Measurements from ENCODE around the gene PPP2R5C. TPM values are rescaled to one million over a fixed set of nuclear protein-coding genes. Genes with fewer than 3 reads are reported as not detected.

Gene PPP2R5C
- total RNA-seq, 1 experiment from 2014 or later, result 93.0 TPM

- no peaks in the 10 kb centered on the region for H3K9me3 ChIP-seq (ENCODE audit: control insufficient read depth, low read depth, low read length)
- H2AFZ ChIP-seq (ENCODE audit: low read length), result no peak overlapping the region
- no peaks in the 10 kb centered on the region for H4K20me1 ChIP-seq (ENCODE audit: control insufficient read depth, insufficient read depth, insufficient read length)
- TF ChIP-seq CTCF (conservative IDR thresholded peaks at IDR 0.05), result no peak
- no CpG with 5 or more reads among the region's 8 CpGs for WGBS (ENCODE audit: extremely low coverage, insufficient read length, low lambda C conversion rate)
- H3K18ac ChIP-seq (ENCODE audit: insufficient read length, low read depth, low read length), result peak overlapping the region; percentile 76
- H2BK5ac ChIP-seq (ENCODE audit: insufficient read length, low read length), result no peak overlapping the region
- no peak overlapping the region for H3K23ac ChIP-seq (ENCODE audit: insufficient read length, low read depth, low read length)
- peak overlapping the region; percentile 24 for H4K91ac ChIP-seq (ENCODE audit: insufficient read length, low read depth, low read length)
- no peak overlapping the region for H3T11ph ChIP-seq (ENCODE audit: low read length)
- no peaks in the 10 kb centered on the region; a peak in 2 of 5 replicates for H3K9me3 Mint-ChIP-seq
- H3K36me3 Mint-ChIP-seq (ENCODE audit: insufficient read depth in 1 of 3, low read depth in 3 of 3), result no peaks in the 10 kb centered on the region
- no peaks in the 10 kb centered on the region for H3K79me2 ChIP-seq (ENCODE audit: insufficient read depth, low read length)
- H4K5ac ChIP-seq (ENCODE audit: insufficient read length, low read depth, low read length), result peak overlapping the region; percentile 9
- no peak overlapping the region for H4K8ac ChIP-seq (replicated peaks; ENCODE audit: insufficient read length, low read depth, low read length)
- no peak overlapping the region for H3K27ac ChIP-seq (ENCODE audit: insufficient read length, low read depth, low read length)
- H2BK20ac ChIP-seq (ENCODE audit: low read depth, low read length, poor library complexity, severe bottlenecking), result no peak overlapping the region
- H2BK120ac ChIP-seq (ENCODE audit: low read depth, low read length, poor library complexity, severe bottlenecking), result no peak overlapping the region
- H3K9ac ChIP-seq (ENCODE audit: extremely low read depth, insufficient read length, low read length), result peak overlapping the region; percentile 95
- no peaks in the 10 kb centered on the region for H3K79me1 ChIP-seq (ENCODE audit: insufficient read depth, low read depth, low read length, poor library complexity, severe bottlenecking)
- H2BK15ac ChIP-seq (ENCODE audit: low read depth, low read length), result no peak overlapping the region
- H2AK5ac ChIP-seq (ENCODE audit: insufficient read length, low read length), result no peak overlapping the region
- peaks cover 21% of the 10 kb centered on the region for H3K27me3 ChIP-seq (ENCODE audit: insufficient read depth, low read length)
- H3K27ac Mint-ChIP-seq, result peak overlapping the region; percentile 99
- no peak overlapping the region for H3K56ac ChIP-seq (ENCODE audit: insufficient read length, low read depth, low read length)
- H3K4me2 ChIP-seq (ENCODE audit: insufficient read depth, insufficient read length, low read length), result peak overlapping the region; percentile 90
- peaks cover 55% of the 10 kb centered on the region for H3K27me3 Mint-ChIP-seq (ENCODE audit: low read depth)
- H3K4ac ChIP-seq (ENCODE audit: low read depth, low read length), result no peak overlapping the region
- H3K23me2 ChIP-seq (ENCODE audit: insufficient read length, low read depth, low read length, poor library complexity, severe bottlenecking), result no peaks in the 10 kb centered on the region
- no peak for DNase-seq
- H2BK12ac ChIP-seq (ENCODE audit: insufficient read length, low read depth, low read length), result no peak overlapping the region
- peak overlapping the region; percentile 91 to 97 for H3K4me3 Mint-ChIP-seq
- H3K4me1 Mint-ChIP-seq, result peaks cover 18 to 23% of the 10 kb centered on the region in 2 experiments
- peak overlapping the region; percentile 28 for H3K14ac ChIP-seq (ENCODE audit: insufficient read depth, low read length)
- H3K4me1 ChIP-seq (ENCODE audit: insufficient read depth, low read length), result 0 out of 2 replicates have a peak, but pooled peaks cover 2% of the 10 kb centered on the region
Observed at GRCh38 chr14:101947577-101947903, 186.0 kb downstream of the PPP2R5C start.
